ENCODE measurements around the gene ACY1. TPM values are rescaled to one million over a fixed set of nuclear protein-coding genes. Genes with fewer than 3 reads are reported as not detected.

Gene ACY1
- total and polyA plus RNA-seq, 2 of the 13 experiments (the other 11 are each of a cell fraction or from before 2014, with no cell fraction given): 113 to 162 TPM

GRCh38 chr3:52015438-52016228, 32.3 kb downstream of the ACY1 start:
- Histone ChIP-seq H3K9me3 (ENCODE audit: low read length) (no peaks in the 10 kb centered on the region), H3K4me3 (replicated peaks in 1 of 3; ENCODE audit: insufficient read depth in 1 of 3, low read depth in 2 of 3, low read length in 3 of 3) (no peak overlapping the region), H3K27me3 (ENCODE audit: control insufficient read depth in 1 of 2, insufficient read depth in 2 of 2, low read length in 2 of 2) (peaks cover 4 to 47% of the 10 kb centered on the region in 2 experiments; a peak in 4 of 5 replicates), H3K36me3 (replicated peaks in 1 of 2; ENCODE audit: control insufficient read depth in 1 of 2, insufficient read depth in 2 of 2, low read length in 2 of 2) (no peaks in the 10 kb centered on the region), H2AFZ (ENCODE audit: low read length) (no peak overlapping the region), H4K20me1 (ENCODE audit: insufficient read depth, low read length) (no peaks in the 10 kb centered on the region), H3K9ac (ENCODE audit: insufficient read depth, low read depth, low read length) (no peak overlapping the region), H3K4me2 (ENCODE audit: low read depth, low read length) (peak overlapping the region; percentile 77; the same call in 1 of the 2 replicates), H3K79me2 (ENCODE audit: insufficient read depth, low read length) (no peaks in the 10 kb centered on the region), H3K27ac (ENCODE audit: extremely low read length, insufficient read depth, low read length) (no peak overlapping the region), H3K4me1 (ENCODE audit: insufficient read depth, low read length) (peaks cover 59% of the 10 kb centered on the region)
- no TSS peak for BruUV-seq (replicated peaks)
- no peak for ATAC-seq
- TF ChIP-seq ZNF350 (CRISPR knock-in tag; IDR thresholded peaks at IDR 0.05; ENCODE audit: borderline replicate concordance, low read depth): no peak
- no peak for TF ChIP-seq JUNB (CRISPR knock-in tag; IDR thresholded peaks at IDR 0.05; ENCODE audit: borderline replicate concordance)
- TF ChIP-seq ZNF232 (CRISPR knock-in tag; IDR thresholded peaks at IDR 0.05; ENCODE audit: borderline replicate concordance): no peak
- no peak for TF ChIP-seq ZNF773 (CRISPR knock-in tag; IDR thresholded peaks at IDR 0.05; ENCODE audit: borderline replicate concordance)
- no peak for TF ChIP-seq ZNF510 (CRISPR knock-in tag; IDR thresholded peaks at IDR 0.05; ENCODE audit: low read depth)
- TF ChIP-seq NRL (CRISPR knock-in tag; IDR thresholded peaks at IDR 0.05; ENCODE audit: borderline replicate concordance): no peak
- no peak for TF ChIP-seq ZNF652 (CRISPR knock-in tag; IDR thresholded peaks at IDR 0.05; ENCODE audit: borderline replicate concordance, low read depth)
- TF ChIP-seq CBX1 (IDR thresholded peaks at IDR 0.05; ENCODE audit: low read depth): no peak
- TF ChIP-seq ZNF577 (CRISPR knock-in tag; IDR thresholded peaks at IDR 0.05; ENCODE audit: borderline replicate concordance, low read depth): no peak
- no peak for TF ChIP-seq PAF1 (CRISPR knock-in tag; IDR thresholded peaks at IDR 0.05)
- TF ChIP-seq TARDBP (CRISPR knock-in tag; IDR thresholded peaks at IDR 0.05): no peak
- no peak for TF ChIP-seq AGO1 (IDR thresholded peaks at IDR 0.05; ENCODE audit: low read depth, low read length, poor library complexity, severe bottlenecking)
- TF ChIP-seq TAF15 (IDR thresholded peaks at IDR 0.05; ENCODE audit: low read depth, low read length, poor library complexity, severe bottlenecking): no peak
- TF ChIP-seq ZNF607 (CRISPR knock-in tag; IDR thresholded peaks at IDR 0.05; ENCODE audit: borderline replicate concordance): no peak
- intact Hi-C loops (cut with micrococcal nuclease; ENCODE audit: unreplicated experiment) (no loop called here), in situ Hi-C loops (cut with HindIII; ENCODE audit: extremely low pct_ligation_motif_present, low pct_unique_long_range_greater_than_20kb) (no loop called here)
- WGBS (ENCODE audit: low lambda C conversion rate): 53% methylated on average over 7 of the region's 13 CpGs
- CTCF ChIA-PET (ENCODE audit: low intra/inter-chr PET ratio, low total read pairs): interaction anchor here (0.8 to 1.2 kb wide), 2 partner anchors 25 to 107 kb away, joined by 3 read pairs; no protein-coding TSS in a partner anchor
- DNase-seq (ENCODE audit: low spot score): no peak
- no peak for FAIRE-seq
- POLR2A ChIA-PET: interaction anchor here (1.3 kb wide), 1 partner anchor 37 kb away, joined by 3 read pairs; no protein-coding TSS in a partner anchor

Data from HepG2 (cell line).